Heart left ventricle (tissue), 13 donors: ENCODE data around the gene CCSER1.

Source experiments
- POLR2A ChIP-seq, 2 donors: fragments of 450-650 bp; IDR thresholded peaks; one replicate each; pipeline ENCODE4 v1.6.1; 2017; ENCODE audit warnings: antibody characterized with exemption in 2 of 2, mild to moderate bottlenecking in 2 of 2, moderate library complexity in 2 of 2
- TF ChIP-seq, protein P1 (sequence below), 12 donors: fragments of 200-600 bp; sonication (generic) in 4 of 12; IDR thresholded peaks; one replicate each; pipeline versions ENCODE4 v1.5.0 to v1.8.0; 2018 to 2022; ENCODE audit warnings: antibody characterized with exemption in 12 of 12, mild to moderate bottlenecking in 5 of 12
- donor health status: ischemic (EF 13 %, LVEDD 7.1; RV severe dilation, severe dysfunction).
- donor health status: DM: no; HTN: yes; CAD: no.
- donor health status: DM: no; HTN: no; CAD: no.
- donor health status: ischemic (EF 25% LVEDD 6.9; RV normal size, moderate dysfunction).
- donor health status: ischemic (EF 25% LVEDD 5.7; RV mildly dilated, moderate dysfunction).
- donor health status: ischemic (EF 35%, LVEDD 5.7; RV mildly dilated, moderate dysfunction).
- donor health status: nonischemic (EF 11% LVEDD 7.7; RV severe dilation, severe dysfunction).
- donor health status: DM: yes; HTN: yes; CAD: no.
- donor health status: PGD.
- donor health status: ischemic (EF 29% LVEDD 5.4; RV normal size, mild dysfunction).
- donor health status: nonischemic (EF 23%, LVEDD 6.1; RV moderate dilation, normal function).

- TF ChIP-seq, protein P1, sequence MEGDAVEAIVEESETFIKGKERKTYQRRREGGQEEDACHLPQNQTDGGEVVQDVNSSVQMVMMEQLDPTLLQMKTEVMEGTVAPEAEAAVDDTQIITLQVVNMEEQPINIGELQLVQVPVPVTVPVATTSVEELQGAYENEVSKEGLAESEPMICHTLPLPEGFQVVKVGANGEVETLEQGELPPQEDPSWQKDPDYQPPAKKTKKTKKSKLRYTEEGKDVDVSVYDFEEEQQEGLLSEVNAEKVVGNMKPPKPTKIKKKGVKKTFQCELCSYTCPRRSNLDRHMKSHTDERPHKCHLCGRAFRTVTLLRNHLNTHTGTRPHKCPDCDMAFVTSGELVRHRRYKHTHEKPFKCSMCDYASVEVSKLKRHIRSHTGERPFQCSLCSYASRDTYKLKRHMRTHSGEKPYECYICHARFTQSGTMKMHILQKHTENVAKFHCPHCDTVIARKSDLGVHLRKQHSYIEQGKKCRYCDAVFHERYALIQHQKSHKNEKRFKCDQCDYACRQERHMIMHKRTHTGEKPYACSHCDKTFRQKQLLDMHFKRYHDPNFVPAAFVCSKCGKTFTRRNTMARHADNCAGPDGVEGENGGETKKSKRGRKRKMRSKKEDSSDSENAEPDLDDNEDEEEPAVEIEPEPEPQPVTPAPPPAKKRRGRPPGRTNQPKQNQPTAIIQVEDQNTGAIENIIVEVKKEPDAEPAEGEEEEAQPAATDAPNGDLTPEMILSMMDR (IDR thresholded peaks at IDR 0.05) = no peak
- TF ChIP-seq POLR2A (IDR thresholded peaks at IDR 0.05) = no peak
Observed at GRCh38 chr4:90695411-90695810, 568.2 kb downstream of the CCSER1 start.
